Measurements from ENCODE around the gene SLC17A2. TPM values are rescaled to one million over a fixed set of nuclear protein-coding genes. Genes with fewer than 3 reads are reported as not detected.
"Not testable (repeated sequence)": the region's sequence is repeated elsewhere in the genome, so short reads cannot be mapped to it uniquely, and the experiment has no call there.

Gene SLC17A2
- total RNA-seq, 1 donor from 2014 or later = not detected

DNA sequence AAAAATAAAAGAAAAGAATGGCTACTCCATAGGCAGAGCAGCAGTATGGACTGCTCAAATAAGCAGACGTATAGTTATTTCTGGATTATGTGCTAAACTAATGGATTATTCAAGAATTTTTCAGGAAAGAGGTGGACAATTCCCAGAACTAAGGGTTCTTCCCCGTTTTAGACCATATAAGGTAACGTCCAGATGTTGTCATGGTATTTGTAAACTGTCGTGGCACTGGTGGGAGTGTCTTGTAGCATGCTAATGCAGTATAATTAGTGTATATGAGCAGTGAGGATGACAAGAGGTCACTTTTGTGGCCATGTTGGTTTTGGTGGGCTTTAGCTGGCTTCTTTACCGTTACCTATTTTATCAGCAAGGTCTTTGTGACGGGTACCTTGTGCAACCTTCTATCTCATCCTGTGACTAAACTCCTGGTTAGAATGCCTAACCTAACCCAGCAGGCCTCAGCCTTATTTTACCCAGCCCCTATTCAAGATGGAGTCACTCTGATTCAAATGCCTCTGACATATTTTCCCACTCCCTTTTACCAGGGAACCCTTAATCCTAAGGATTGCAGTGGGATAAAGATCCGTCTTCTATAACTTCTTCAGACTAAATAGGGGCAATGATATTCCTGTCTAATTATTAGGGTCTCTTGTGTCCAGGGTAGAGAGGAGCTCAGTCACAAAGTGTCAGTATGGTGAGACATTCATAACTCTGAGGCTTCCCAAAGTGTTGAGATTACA is 21.0 kb upstream of the SLC17A2 start:
- ATAC-seq = no peak

DNA sequence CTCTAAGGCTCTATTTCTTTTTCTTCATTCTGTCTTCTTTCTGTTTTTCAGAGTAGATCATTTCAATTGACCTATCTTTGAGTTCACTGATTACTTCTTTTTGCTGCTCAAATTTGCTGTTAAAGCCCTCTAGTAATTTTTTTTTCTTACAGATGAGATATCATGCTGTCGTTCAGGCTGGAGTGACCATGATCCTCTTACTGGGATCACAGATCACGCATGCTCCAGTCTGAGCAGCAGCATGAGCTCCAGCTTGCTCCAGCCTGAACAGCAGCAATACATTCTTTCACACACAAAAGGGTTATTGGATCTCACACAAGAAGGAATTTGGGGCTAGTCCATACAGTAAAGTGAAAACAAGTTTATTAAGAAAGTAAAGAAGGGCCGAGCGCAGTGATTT is 19.8 kb upstream of the SLC17A2 start:
- ATAC-seq = no peak

DNA sequence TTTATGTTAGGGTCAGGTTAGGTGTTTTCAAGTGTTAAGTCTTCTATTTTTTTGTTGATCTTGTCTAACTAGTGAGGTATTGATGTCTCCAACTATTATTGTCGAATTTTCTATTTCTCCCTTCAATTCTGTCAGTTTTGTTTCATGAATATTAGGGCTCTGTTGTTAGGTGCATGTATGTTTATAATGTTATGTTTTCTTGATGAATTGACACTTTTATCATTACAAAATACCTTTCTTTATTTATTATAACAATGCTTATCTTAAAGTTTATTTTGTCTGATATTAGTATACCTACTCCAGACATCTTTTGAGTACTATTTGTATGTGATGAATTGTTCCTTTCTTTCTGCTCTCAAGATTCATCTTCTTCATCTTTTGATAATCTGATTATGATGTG is 19.2 kb upstream of the SLC17A2 start:
- no peak for ATAC-seq

DNA sequence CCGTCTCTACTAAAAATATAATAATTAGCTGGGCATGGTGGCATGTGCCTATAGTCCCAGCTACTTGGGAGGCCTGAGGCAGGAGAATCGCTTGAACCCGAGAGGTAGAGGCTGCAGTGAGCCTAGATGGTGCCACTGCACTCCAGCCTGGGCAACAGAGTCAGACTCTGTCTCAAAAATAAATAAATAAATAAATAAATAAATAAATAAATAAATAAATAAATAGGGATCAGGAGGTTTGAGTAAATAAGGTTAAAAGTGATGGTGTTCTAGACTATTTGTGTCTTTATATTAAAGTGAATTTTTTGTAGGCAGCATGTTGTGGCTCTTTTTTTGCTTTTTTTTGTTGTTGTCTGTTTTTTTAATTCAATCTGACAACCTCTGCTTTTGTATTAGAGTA is 17.0 kb upstream of the SLC17A2 start:
- not testable (repeated sequence) for ATAC-seq

DNA sequence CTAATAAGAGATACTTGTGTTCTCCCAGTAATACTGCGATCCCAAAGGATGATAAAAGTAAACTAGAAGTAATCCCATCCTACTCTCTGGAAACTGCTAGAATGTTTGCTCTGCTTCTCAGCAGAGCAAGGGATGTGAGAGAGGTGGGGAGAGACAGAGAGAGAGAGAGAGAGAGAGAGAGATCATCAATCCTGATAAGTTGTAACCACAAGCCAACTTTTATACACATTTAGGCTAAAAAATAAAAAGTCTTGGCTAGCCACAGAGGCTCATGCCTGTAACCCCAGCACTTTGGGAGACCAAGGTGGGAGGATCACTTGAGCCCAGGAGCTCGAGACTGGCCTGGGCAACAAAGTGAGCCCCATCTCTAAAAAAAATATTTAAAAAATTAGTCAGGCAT is 16.1 kb upstream of the SLC17A2 start:
- no peak for ATAC-seq

DNA sequence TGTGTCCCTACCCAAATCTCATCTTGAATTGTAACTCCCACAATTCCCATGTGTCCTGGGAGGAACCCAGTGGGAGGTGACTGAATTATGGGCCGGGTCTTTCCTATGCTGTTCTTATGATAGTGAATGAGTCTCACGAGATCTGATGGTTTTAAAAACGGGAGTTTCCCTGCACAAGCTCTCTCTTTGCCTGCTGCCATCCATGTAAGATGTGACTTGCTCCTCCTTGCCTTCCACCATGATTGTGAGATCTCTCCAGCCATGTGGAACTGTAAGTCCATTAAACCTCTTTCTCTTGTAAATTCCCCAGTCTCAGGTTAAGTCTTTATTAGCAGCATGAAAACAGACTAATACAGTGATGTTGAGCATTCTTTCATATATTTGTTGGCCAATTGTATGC is 15.2 kb upstream of the SLC17A2 start:
- not testable (repeated sequence) for ATAC-seq

DNA sequence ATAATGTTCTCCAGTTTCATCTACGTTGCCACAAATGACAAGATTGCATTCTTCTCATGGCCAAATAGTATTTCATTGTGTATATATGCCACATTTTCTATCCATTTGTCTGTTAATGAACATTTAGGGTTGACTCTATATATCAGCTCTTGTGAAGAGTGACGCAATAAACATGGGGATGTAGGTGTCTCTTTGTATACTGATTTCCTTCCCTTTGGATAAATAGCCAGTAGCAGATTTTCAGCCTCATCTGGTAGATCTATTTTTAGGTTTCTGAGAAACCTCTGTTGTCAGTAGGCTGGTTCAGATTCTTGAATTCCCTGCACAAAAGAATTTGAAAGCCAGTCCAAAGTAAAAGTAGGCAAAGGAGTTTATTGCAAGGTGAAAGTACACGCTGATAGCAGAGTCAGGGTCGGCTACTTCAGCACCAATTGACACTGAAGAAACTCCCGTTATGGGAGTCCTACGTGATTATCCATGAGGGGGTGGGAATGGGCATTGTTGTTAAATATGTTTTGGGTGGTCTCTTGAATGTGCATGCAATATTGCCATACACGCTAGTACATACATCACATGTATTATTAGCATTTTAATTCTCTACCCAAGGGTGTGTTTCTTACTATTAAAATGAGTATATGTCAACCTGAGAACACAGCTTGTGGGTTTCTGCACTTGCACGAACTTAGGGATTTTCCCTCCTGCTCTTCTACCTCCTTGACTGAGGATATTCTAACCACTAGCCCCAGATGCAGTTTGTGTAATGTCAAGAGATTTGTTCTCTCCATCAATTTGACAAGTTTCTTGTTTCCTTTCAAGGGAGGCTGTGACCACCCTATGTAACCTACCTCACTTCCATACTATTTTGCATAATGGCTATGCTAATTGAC is 14.4 kb upstream of the SLC17A2 start:
- ATAC-seq = no peak

DNA sequence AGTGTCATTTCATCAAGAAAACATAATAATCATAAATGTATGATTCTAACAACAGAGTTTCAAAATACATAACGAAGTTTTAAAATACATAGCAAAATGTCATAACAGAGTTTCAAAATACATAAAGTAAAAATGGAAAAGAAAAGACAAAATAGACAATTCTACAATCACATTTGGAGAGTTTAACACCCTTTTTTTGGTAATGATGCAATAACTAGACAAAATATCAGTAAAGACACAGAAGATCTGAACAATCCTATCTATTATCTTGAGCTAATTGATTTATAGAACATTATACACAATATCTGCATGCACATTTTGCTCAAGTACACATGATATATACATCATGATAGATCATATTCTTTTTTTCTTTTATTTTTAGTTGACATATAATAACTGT is 13.4 kb upstream of the SLC17A2 start:
- no peak for ATAC-seq

DNA sequence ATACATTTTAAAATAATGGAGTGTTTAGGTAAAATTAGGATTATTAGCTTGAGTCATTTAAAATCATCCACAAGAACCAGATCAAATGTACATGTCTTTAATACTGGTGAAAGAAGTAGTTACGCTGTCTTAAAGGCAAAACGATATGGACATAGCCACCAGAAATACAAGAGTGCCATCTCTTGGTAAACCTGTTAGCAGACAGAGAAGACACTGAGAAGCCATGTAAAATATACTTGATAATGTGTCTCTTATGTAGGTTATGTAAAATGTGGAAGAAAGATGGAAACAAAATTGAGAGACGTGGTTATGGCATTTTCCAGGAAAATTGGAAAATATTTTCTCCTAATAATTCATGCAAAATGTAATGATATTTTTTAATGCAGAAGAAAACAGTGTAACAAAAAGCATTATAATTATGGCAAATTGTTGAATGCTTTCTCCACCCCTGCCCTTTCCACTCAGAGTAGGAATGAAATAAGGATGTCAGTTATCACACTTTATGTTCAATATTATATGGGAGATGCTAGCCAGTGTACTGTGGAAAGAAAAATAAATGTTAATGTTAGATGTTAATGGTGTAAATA is 12.2 kb upstream of the SLC17A2 start:
- no peak for ATAC-seq

DNA sequence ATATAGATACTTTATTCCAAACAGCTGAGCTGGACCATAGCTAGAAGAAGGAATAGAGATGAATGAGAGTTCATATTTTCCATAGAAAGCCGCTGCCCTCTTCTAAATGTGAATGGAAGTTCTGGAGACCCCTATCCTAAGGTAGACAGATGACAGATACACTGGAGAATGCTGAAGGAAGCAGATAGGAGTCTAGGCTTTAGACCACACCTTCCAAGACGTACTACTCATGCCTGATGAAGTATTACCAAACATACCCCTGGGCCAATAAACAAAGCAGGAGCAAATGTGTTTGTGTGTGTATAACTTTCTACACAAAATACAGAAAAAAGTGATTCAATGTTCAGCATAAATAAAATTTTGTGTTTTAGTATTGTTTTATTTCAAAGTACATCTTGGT is 9.1 kb upstream of the SLC17A2 start:
- ATAC-seq = no peak

DNA sequence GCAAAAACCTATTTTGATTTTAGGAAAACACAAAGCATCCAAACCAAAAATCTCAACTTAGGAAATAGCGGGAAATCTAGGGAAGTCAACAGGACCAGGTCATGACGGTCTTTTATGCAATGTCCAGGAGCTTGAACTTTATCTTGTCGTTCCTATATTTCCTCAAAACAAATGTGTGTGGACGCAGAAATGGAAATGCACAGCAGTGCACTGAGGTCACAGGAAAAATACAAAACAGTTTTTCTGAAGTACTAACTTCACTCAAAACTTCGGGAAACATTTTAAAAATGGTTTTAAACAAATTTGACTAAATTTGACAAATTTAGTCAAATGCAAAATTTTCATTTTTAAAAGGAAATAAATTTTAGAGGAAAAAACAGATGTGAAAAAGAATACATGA is 5.5 kb upstream of the SLC17A2 start:
- no peak for ATAC-seq

DNA sequence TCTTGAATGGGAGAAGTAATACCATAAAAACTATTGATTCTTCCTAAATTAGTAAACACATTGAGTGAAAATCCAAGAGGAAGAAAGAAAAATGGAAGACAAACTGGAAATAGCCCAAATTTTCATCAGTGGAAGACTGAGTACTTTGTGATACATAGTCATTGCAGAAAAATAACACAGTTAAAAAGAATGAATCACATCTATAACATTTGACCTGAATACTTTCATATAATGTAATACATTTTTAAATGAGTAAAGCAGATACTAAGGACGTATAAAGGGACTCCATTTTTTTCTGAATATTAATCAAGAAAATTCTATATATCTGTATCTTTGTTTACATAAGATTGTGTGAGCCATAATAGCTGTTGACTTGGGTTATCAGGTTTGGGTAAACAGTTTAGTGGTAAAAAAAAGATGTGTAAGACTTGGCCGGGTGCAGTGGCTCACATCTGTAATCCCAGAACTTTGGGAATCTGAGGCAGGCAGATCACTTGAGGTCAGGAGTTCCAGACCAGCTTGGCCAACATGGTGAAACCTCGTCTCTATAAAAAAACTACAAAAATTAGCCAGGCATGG is 4.3 kb upstream of the SLC17A2 start:
- no peak for ATAC-seq

DNA sequence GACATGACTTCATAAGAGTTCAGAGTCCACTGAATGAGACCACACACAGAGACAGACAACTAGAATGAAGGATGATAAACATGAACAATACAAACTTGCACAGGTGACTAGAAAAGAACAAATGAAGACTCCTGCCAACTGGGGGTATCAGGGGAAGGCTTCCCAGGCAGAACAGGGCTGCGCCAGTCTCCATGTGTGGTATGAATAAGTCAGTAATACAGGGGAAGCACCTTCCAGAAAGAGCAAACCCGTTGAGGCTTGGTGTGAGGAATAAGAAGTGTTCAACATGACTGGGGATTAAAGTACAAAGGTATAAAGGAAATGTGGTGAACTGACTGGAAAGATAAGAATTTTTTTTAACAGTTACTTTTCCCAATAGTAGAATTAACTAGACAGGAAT is 3.7 kb upstream of the SLC17A2 start:
- no peak for ATAC-seq

DNA sequence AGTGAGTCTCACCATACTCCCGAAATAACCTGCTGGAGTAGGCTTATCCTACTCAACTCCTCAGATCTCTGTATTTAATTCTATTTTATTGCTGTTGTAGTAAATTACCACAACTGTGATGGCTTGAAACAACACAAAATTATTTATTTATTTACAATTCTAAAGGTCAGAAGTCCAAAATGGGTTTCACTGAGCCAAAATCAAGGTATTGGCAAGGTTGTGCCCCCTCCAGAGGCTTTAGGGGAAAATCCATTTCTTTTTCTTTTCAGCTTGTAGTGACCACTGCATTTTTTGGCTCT is 869 bp upstream of the SLC17A2 start:
- no peak for ATAC-seq

DNA sequence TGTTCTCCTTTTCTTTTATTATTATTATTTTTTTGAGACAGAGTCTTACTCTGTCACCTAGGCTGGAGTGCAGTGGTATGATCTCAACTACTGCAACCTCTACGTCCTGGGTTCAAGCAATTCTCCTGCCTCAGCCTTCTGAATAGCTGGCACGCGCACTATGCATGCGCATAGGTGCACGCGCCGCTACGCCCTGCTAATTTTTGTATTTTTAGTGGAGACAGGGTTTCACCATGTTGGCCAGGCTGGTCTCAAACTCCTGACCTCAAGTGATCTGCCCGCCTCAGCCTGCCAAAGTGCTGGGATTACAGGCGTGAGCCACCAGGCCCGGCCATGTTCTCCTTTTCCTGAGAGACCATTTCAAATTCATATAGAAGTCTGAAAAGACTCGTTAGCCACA is 706 bp downstream of the SLC17A2 start:
- ATAC-seq = not testable (repeated sequence)

DNA sequence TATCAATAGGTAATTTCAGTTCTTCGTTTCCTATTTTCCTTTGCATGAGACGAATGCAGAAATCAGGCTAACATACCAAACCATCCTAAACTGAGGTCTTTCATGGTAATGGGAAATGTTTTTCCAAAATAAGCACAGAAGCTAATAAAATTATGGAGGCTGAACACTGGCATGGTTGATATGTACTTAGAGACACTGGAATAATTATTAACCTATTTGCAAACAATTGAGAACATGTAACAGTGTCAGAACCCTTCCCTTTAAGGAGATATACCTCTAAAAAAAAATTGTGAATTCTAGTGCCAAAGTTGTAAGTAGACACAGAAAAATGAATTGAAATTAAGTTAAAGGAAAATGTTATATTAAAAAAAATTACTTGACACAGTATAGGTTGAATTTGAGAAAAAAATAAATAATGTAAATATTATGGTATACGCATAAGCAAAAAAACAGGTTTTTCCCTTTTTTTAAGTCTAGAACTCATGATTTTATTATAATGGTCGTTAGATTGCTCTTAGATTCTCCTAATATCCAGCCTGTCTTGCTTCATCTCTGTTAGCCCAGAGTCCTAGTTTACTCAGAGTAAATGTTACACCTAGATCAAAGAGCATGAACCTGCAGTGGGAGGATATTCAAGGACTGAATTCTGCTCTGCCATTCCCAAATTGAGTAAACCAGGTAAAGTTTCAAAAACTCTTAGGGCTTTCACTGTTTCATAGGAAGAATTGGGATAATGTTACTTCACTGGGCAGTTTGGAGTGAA is 1.7 kb downstream of the SLC17A2 start:
- no peak for ATAC-seq

DNA sequence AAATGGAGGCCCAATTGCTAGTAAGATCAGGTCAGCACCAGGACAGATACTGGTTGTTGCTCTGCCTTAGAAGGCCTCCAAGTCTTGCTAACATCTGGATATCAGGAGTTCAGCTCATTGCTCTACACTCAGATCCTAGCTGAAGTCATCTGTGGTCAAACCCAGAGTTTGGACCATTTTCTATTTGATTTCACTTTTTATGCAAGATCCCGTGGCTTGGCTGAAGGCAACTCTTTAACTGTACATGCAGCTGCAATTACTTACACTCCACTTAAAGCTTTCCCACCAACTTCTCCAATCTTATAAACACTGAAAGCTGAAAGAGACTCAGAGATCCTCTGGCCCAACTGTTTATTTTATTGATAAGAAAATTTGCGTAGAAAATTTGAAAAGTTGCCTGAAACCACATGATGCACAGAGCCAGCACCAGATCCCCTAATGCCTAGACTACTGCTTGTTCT is 2.7 kb downstream of the SLC17A2 start:
- ATAC-seq = no peak

DNA sequence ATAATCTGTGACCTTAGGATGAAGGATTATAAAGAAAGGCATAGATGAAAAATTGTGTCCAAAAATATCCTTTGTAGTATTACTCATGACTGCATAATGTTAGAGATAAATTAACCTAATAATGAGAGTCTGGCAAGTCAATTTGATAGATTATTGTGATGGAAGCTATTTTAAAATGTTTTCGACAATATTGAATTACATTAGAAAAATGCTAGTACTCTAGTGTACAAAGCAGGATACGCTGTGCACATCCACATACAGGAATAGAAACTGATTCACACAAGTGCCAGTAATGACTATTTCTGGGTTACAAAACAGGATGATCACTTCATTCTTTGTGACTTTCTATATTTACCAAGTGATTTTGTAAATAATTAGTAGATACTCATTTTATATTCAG is 3.3 kb downstream of the SLC17A2 start:
- ATAC-seq = no peak

DNA sequence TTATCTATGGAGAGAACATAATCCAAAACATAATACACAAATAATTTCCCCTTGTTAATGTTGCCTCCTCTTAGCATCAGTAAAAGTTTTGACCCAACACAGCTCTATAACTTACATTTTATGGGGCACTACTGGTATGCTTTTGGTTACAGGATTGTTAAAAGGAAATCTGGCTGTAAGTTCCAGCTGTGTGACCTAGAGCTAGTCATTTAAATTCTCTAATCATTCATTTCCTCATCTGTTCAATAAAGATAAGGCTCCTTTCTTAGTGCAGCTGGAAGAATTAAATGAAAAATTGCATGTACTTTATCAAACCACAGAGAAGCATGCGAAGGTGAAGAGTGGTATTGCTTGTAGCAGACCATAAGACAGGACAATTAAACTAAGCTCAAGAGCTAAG is 4.6 kb downstream of the SLC17A2 start:
- no peak for ATAC-seq

DNA sequence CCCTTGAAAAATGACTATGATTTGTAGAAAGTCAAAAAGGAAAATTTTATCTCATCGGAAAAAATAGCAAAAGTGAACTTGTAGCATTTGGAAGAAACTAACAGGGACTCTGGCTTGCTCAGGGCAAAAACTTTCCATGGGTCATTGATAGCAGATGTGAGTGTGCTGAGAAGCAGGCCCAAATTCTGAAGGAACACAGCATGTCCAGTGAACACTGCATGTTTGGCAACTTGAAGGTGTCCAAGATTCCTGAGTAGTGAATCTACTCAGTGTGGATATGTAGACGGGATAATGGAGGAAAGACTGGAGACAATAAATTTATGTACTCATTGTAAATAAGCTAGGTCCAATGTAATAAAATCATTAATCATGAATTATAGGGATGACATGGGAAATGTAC is 8.2 kb downstream of the SLC17A2 start:
- no peak for ATAC-seq

DNA sequence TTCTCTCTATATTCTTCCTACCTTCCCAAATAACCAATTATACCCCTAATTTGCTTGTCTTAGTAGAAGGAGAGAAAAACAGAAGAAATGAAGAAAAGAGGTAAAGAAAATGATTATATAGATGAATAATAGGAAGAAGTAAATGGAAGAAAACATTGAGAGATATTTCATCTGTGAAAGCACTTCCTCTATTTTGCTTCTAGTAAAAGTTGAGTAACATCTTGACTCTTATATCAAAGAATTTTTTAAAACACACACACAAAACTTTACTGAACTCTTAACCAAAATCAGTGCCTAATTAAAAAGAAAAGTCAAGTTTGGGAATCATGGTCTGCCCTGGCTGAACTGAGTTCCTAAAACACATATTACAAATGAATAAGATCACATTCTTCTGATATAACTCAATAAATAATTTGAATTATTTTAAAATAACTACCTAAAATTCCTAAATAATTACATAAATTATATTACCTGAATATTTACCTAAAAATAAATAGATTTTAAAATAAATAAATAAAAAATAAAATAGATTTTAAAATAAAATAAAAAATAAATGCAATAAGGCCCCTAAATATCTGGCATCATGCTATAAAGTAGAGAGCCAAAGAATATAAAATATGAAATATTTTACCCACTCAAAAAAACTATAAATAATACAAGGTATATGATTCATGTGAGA is 8.8 kb downstream of the SLC17A2 start:
- no peak for ATAC-seq

DNA sequence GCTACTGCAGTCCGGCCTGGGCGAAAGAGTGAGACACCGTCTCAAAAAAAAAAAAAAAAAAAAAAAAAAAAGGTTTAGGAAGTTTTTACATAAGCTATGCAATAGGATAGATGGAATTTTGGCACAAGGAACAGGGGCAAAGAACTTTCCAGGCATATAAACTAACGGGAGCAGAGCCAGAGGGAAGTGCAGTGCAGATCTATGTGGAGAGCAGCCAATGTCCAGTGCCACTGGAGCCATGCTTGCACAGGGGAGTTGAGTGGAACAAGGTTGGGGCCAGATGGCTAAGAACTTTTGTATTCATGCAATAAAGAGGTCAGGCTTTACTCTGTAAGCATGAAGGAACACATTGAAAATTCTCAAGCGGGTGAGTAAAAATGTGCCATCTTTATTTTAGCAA is 10.8 kb downstream of the SLC17A2 start:
- no peak for ATAC-seq
